ENCODE results near the gene C22orf23. TPM values are rescaled to one million over a fixed set of nuclear protein-coding genes. Genes with fewer than 3 reads are reported as not detected.
A peak's percentile ranks its signal among the peaks of the same experiment; 100 is the strongest.

Gene C22orf23
- total and polyA plus RNA-seq, 9 of the 15 experiments (the other 6 are each of a cell fraction or from before 2014, with no cell fraction given) = 0.25 to 1.0 (median 0.53) TPM

- no peak for TF ChIP-seq CHD7 (IDR thresholded peaks at IDR 0.05; ENCODE audit: low read depth, low read length)
- TF ChIP-seq, protein P1, sequence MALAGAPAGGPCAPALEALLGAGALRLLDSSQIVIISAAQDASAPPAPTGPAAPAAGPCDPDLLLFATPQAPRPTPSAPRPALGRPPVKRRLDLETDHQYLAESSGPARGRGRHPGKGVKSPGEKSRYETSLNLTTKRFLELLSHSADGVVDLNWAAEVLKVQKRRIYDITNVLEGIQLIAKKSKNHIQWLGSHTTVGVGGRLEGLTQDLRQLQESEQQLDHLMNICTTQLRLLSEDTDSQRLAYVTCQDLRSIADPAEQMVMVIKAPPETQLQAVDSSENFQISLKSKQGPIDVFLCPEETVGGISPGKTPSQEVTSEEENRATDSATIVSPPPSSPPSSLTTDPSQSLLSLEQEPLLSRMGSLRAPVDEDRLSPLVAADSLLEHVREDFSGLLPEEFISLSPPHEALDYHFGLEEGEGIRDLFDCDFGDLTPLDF (CRISPR knock-in tag; IDR thresholded peaks at IDR 0.05) = no peak
- TF ChIP-seq TBP (optimal IDR thresholded peaks at IDR 0.05; ENCODE audit: low read depth, low read length) = peak; percentile 18
- peak; percentile 65 for TF ChIP-seq DPF2 (IDR thresholded peaks at IDR 0.05)
- peak; percentile 42 to 76 for TF ChIP-seq RAD21 (CRISPR knock-in tag; conservative IDR thresholded peaks at IDR 0.05 in 1 of 2, IDR thresholded peaks at IDR 0.05 in 1 of 2)
- TF ChIP-seq POLR3G (IDR thresholded peaks at IDR 0.05; ENCODE audit: extremely low read depth, insufficient read length, insufficient replicate concordance) = no peak
- peak; percentile 92 for TF ChIP-seq XRCC5 (IDR thresholded peaks at IDR 0.05; ENCODE audit: low read depth, low read length)
- no peak for TF ChIP-seq ZNF217 (CRISPR knock-in tag; IDR thresholded peaks at IDR 0.05)
- peak; percentile 41 to 47; a peak in 2 of 4 replicates for TF ChIP-seq MNT (conservative IDR thresholded peaks at IDR 0.05)
- TF ChIP-seq, protein P2, sequence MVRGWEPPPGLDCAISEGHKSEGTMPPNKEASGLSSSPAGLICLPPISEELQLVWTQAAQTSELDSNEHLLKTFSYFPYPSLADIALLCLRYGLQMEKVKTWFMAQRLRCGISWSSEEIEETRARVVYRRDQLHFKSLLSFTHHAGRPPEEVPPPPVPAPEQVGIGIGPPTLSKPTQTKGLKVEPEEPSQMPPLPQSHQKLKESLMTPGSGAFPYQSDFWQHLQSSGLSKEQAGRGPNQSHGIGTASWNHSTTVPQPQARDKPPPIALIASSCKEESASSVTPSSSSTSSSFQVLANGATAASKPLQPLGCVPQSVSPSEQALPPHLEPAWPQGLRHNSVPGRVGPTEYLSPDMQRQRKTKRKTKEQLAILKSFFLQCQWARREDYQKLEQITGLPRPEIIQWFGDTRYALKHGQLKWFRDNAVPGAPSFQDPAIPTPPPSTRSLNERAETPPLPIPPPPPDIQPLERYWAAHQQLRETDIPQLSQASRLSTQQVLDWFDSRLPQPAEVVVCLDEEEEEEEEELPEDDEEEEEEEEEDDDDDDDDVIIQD (CRISPR knock-in tag; IDR thresholded peaks at IDR 0.05) = no peak
Measured at GRCh38 chr22:37933711-37934376, 19.6 kb downstream of the C22orf23 start (continued).

Data from K562 (cell line).